HG03439 (cell line): ENCODE results near the gene SNX20.

Source experiments
- ATAC-seq: cut with Tn5 transposase; IDR thresholded peaks from one replicate; pipeline ENCODE4 v1.9.1; 2021; ENCODE audit warnings: mild to moderate bottlenecking, moderate library complexity; ENCODE audit not compliant: unreplicated experiment

Gene SNX20

DNA sequence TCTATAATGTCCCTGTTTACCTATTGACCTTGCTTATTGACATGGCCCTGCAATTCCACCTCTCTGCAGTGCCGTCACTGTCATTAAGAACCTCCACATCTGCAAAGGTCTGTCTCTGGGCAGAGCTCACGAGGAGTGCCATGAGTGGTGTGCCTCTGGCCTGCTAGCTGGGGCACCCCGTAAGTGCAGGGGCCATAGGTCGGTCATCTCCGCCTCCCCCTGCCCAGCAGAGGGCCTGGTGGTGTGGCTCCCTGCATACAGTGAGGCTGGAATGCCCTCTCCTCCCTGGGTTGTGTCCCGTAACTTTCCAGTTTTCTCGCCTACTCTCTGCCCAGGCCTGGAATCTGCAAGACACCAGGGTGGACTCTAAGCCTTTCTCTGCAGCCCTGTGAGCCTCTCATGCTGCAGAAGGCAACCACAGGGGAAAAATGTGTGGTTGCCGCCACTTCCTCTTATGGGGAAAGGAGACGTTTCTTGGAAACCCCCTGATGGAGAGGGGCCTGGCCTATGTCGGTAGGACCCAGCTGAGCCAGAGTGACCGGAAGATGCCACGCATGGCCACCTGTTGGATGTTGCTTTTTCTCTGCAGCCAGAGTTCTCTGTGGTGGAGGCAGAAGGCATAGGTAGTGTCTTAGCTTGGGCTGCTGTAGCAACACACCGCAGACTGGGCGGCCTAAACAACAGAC, 2.7 kb upstream of the SNX20 start:
- peak; percentile 53 for ATAC-seq

- no peak for ATAC-seq
Observed at GRCh38 chr16:50680556-50680893, 587 bp downstream of the SNX20 start.

GRCh38 chr16:50679676-50680555, 1.2 kb downstream of the SNX20 start:
- ATAC-seq, result no peak

- ATAC-seq, result no peak
Observed at GRCh38 chr16:50679266-50679665, 1.8 kb downstream of the SNX20 start.

DNA sequence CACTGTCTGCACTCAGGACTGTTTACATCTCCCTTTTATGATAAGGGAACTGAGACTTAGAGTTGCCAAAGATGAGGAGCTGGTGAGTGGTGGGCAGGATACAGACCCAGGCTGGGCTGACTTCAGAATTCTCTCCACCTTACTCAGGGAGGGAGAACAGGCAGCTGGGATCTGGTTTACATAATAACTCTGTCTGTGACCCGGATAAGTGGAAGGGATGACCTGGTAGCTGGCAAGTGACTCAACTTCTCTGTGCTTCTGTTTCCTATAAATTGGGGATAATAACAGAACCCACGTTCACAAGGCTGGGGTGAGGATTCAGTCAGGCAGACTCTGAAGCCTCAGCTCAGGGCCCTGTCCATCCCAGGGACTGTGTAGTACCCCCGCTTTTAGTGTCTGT, 2.6 kb downstream of the SNX20 start:
- ATAC-seq, result no peak

- ATAC-seq, result no peak
Observed at GRCh38 chr16:50677351-50677750, 3.8 kb downstream of the SNX20 start.

- ATAC-seq, result no peak
Observed at GRCh38 chr16:50676684-50677225, 4.4 kb downstream of the SNX20 start.

- ATAC-seq, result no peak
Observed at GRCh38 chr16:50675686-50676610, 5.2 kb downstream of the SNX20 start.

GRCh38 chr16:50674831-50675230, 6.3 kb downstream of the SNX20 start:
- no peak for ATAC-seq

DNA sequence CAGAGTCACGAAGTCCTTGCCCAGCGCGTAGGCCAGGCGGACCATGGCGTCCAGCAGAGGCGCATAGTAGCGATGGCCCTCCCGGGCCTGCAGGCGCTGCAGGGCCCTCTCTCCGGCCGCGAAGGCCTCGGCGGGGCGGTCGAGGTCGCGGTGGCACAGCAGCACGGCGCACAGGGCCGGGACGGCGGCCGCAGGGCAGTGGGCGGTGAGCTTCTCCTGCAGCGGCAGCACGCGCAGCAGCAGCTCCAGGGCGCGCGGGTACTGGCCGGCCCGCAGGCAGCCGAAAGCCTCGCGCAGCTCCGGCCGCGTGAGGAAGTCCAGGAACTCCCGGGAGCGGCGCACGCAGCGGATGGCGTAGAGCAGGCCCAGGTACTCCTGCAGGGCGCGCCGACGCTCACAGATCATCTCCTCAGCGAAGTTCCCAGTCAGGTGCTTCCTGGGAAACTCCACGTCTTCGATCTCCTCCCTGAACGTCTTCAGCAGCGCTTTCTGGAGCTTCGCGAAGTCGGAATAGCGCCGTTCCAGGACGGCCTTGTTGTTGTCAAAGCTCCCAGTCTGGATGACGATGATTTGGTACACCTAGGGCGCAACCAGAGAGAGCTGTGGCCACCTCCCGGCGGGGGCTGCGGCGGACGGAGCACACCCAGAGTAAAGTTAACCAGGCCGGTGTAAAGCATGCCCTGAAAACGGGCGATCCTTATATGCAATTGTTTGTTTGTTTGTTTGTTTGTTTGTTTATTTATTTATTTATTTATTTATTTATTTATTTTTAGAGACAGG, 7.4 kb downstream of the SNX20 start:
- ATAC-seq, result no peak

- no peak for ATAC-seq
Observed at GRCh38 chr16:50671644-50672260, 9.4 kb downstream of the SNX20 start.

- no peak for ATAC-seq
Observed at GRCh38 chr16:50670476-50670875, 10.6 kb downstream of the SNX20 start.

DNA sequence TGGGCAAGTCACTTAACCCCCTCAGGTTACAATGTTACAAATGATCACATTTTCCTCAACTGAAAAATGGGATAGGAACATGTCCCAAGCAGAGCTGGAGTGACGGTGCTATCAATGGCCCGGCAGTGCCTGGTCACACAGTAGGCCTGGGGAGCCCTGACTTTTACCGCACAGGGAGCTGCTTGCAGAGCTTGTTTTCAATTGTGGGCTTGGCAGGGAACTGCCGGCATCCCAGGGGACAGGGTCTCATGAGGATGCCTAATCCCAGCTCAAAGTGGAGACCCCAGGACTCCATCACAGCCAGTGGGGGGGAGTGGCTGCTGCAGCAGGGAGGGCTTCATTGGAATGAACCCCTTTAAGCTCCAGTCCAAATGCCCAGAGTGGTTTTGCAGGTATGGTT, 11.4 kb downstream of the SNX20 start:
- no peak for ATAC-seq

- ATAC-seq, result no peak
Observed at GRCh38 chr16:50668368-50669008, 12.6 kb downstream of the SNX20 start.

DNA sequence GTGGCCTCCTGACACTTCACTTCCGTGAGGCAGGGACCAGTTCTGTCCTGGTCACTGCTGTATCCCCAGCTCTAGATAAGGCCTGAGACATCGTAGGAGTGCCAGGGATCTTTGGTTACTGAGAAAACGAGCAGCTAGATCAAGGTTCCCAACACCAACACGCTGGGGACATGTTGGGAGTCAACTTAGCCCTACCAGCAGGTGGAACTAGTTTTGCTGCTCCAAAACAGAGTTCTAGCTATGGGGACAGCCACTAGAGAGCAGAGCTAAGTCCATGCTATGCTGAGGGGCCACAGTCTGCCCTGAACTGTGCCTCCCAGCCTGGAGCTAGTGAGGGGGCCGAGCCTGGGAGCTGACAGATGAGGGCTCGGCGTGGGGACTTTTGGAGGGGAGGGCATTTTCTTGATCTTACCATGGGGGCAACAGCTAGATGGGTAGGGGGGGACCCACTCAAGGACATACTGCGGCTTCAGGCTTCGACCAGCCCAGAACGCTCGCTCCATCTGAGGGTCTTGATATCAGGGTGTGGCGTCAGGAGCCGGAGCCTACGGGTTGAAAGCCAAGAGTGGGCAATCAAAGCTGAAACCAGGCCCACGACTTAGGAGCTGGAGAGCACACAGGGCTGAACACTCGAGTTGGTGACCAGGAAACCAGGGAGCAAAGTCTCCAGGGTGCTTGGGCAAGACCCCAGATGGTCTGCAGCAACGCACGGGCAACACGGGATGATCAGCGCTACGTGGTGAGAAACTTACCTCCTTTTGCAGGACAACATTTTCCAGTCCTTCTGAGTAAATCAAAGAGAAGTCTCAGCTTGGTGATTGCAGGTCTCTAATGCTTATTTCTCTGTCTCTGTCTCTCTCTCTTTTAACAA, 13.4 kb downstream of the SNX20 start:
- ATAC-seq, result no peak

- peak; percentile 82 for ATAC-seq
Observed at GRCh38 chr16:50666658-50667496, 14.2 kb downstream of the SNX20 start.

DNA sequence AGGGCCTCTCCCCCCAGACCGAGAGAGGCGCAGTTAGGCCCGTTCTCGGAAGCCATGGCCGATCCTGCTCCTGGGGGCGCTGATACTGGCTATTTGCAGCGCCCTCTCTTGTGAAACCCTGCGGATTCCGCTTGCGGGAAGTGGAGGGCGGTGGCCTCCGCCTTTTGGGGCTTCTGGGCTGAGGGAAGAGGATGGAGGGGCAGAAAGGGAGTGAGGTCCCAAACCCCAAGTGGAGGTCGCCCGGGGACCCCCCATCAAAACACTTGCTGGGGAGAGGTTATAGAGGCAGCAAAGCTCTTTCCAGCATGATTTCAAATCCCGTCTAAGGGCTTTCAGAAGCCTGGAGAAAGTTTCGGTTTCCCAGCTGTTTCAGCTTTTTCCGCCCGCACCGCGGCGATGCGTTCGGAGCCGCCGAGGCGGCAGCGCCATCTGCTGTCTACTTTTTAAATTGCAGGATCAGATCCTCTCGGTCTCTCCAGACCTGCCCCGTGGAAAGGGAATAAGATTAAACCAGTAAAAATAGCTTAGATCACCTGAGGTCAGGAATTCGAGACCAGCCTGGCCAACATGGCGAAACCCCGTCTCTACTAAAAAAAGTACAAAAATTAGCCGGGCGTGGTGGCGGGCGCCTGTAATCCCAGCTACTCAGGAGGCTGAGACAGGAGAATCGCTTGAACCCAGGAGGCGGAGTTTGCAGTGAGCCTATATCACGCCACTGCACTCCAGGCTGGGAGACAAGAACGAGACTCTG, 15.8 kb downstream of the SNX20 start:
- ATAC-seq, result no peak
